HG03097 (cell line): Measurements from ENCODE around the gene SLC25A51.
"Not testable (repeated sequence)": the region's sequence is repeated elsewhere in the genome, so short reads cannot be mapped to it uniquely, and the experiment has no call there.

Source experiments
- ATAC-seq: cut with Tn5 transposase; IDR thresholded peaks from one replicate; pipeline ENCODE4 v1.9.1; 2021; ENCODE audit not compliant: unreplicated experiment, low FRiP score

Gene SLC25A51

GRCh38 chr9:37920471-37921167, 16.7 kb upstream of the SLC25A51 start:
- ATAC-seq: no peak

DNA sequence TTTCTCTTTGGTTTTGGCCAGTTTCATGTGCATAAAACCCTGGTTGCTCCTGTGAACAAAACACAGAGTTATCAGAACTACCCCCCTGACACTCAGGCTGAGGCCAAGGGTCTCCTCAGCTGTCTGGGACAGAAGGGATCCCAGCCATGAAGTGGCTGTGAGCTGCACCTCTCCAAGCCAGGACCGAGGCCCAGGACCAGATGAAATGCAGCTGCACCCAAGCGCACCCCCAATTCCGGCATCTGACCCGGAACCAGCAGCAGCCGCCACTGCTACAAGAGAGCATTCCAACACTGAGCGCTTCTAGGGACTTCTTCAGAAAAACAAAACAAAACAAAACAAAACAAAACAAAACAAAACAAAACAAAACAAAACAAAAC, 16.0 kb upstream of the SLC25A51 start:
- ATAC-seq: no peak

- no peak for ATAC-seq
These were observed 15.5 kb upstream of the SLC25A51 start for GRCh38 chr9:37919246-37919955.

- no peak for ATAC-seq
These were observed 14.8 kb upstream of the SLC25A51 start for GRCh38 chr9:37918665-37919170.

GRCh38 chr9:37917801-37918664, 14.1 kb upstream of the SLC25A51 start:
- ATAC-seq: no peak

- no peak for ATAC-seq
These were observed 13.4 kb upstream of the SLC25A51 start for GRCh38 chr9:37917313-37917731.

GRCh38 chr9:37916471-37917312, 12.8 kb upstream of the SLC25A51 start:
- no peak for ATAC-seq

DNA sequence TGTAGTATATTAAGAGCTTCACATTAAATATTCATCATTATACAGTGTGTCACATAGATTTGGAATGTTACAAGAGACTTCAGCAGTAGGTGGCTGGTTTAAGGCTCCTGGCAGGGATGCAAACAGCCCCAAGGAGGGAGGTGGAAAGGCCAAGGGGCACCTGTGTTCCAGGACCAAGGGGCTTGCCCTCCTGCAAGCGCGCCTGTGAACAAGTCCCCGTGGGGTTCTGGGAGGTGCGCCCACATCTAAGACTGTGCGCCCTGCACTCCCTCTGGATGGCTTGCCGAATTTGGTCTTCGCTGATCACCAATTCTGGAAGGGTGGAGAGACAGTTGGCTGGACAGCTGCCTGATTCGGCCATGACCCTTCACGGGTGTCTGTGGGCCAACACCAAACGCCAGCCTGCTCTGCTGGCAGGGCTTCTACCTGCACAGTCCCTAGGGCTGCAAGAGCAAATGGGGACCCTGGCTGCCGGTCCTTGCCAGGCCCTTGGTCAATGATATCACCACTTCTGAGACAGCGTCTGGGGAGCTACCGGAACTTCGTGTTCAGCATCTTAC, 12.1 kb upstream of the SLC25A51 start:
- ATAC-seq: no peak

- no peak for ATAC-seq
These were observed 10.9 kb upstream of the SLC25A51 start for GRCh38 chr9:37914701-37915358.

GRCh38 chr9:37914154-37914551, 10.2 kb upstream of the SLC25A51 start:
- ATAC-seq: no peak

GRCh38 chr9:37913480-37914153, 9.7 kb upstream of the SLC25A51 start:
- peak; percentile 70 for ATAC-seq

GRCh38 chr9:37911271-37911681, 7.3 kb upstream of the SLC25A51 start:
- ATAC-seq: no peak

- ATAC-seq: no peak
These were observed 6.3 kb upstream of the SLC25A51 start for GRCh38 chr9:37910271-37910670.

GRCh38 chr9:37909836-37910235, 5.9 kb upstream of the SLC25A51 start:
- ATAC-seq: not testable (repeated sequence)

DNA sequence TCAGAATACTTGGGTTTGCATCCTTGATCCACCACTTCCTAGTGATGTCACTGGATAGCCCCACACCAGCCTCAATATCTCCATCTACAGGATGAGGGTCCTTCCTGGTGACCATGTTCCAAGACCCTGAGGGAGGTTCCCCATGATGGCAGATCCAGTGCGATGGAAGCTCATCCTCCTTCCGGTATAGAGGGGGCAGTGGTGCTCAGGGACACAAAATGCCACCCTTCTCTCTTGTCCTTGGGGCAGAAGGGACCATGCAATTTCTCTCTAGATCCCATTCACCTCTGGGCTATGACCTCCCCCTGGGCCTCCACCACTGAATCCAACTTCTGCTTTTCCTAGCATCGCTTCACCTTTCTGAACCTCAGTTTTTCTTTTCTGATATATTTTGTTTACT, 5.4 kb upstream of the SLC25A51 start:
- ATAC-seq: no peak

- ATAC-seq: no peak
These were observed 4.8 kb upstream of the SLC25A51 start for GRCh38 chr9:37908698-37909186.

GRCh38 chr9:37908283-37908682, 4.4 kb upstream of the SLC25A51 start:
- no peak for ATAC-seq

GRCh38 chr9:37906312-37907239, 2.6 kb upstream of the SLC25A51 start:
- ATAC-seq: no peak
